ENCODE measurements around the gene GORASP2. TPM values are rescaled to one million over a fixed set of nuclear protein-coding genes. Genes with fewer than 3 reads are reported as not detected.
A peak's percentile ranks its signal among the peaks of the same experiment; 100 is the strongest.
"Not testable (repeated sequence)": the region's sequence is repeated elsewhere in the genome, so short reads cannot be mapped to it uniquely, and the experiment has no call there.

The GORASP2 gene
- 59.3 and 67.8 TPM in 2 replicates for total RNA-seq (2014; rRNA removed; shearing (Covaris generic); ENCODE audit: low replicate concordance)

- DNase-seq (ENCODE audit: low read depth), result peak; percentile 99
- in situ Hi-C loops (cut with HindIII; ENCODE audit: low pct_unique_long_range_greater_than_20kb, low sequenced_read_pairs), result no loop called here
Observed at GRCh38 chr2:170928824-170929685, at the start of gene GORASP2. GORASP2 (plus strand) TSS chr2:170929253; CDS start chr2:170929341, 88 bp downstream.

GRCh38 chr2:170881840-170882239, 47.2 kb upstream of the GORASP2 start:
- in situ Hi-C loops (cut with HindIII; ENCODE audit: low pct_unique_long_range_greater_than_20kb, low sequenced_read_pairs), result no loop called here
- DNase-seq (ENCODE audit: low read depth), result no peak

GRCh38 chr2:170882758-170883157, 46.3 kb upstream of the GORASP2 start:
- in situ Hi-C loops (cut with HindIII; ENCODE audit: low pct_unique_long_range_greater_than_20kb, low sequenced_read_pairs), result no loop called here
- no peak for DNase-seq (ENCODE audit: low read depth)

- peak; percentile 54 for DNase-seq (ENCODE audit: low read depth)
- in situ Hi-C loops (cut with HindIII; ENCODE audit: low pct_unique_long_range_greater_than_20kb, low sequenced_read_pairs), result no loop called here
Observed at GRCh38 chr2:170883683-170884082, 45.4 kb upstream of the GORASP2 start.

- DNase-seq (ENCODE audit: low read depth), result peak; percentile 11
- in situ Hi-C loops (cut with HindIII; ENCODE audit: low pct_unique_long_range_greater_than_20kb, low sequenced_read_pairs), result no loop called here
Observed at GRCh38 chr2:170885130-170885791, 43.8 kb upstream of the GORASP2 start.

- in situ Hi-C loops (cut with HindIII; ENCODE audit: low pct_unique_long_range_greater_than_20kb, low sequenced_read_pairs), result no loop called here
- peak; percentile 62 for DNase-seq (ENCODE audit: low read depth)
Observed at GRCh38 chr2:170886386-170886785, 42.7 kb upstream of the GORASP2 start.

GRCh38 chr2:170887496-170887895, 41.6 kb upstream of the GORASP2 start:
- in situ Hi-C loops (cut with HindIII; ENCODE audit: low pct_unique_long_range_greater_than_20kb, low sequenced_read_pairs), result no loop called here
- DNase-seq (ENCODE audit: low read depth), result peak; percentile 6

GRCh38 chr2:170887896-170888295, 41.2 kb upstream of the GORASP2 start:
- in situ Hi-C loops (cut with HindIII; ENCODE audit: low pct_unique_long_range_greater_than_20kb, low sequenced_read_pairs), result no loop called here
- peak; percentile 22 for DNase-seq (ENCODE audit: low read depth)

GRCh38 chr2:170891893-170892292, 37.2 kb upstream of the GORASP2 start:
- in situ Hi-C loops (cut with HindIII; ENCODE audit: low pct_unique_long_range_greater_than_20kb, low sequenced_read_pairs), result no loop called here
- no peak for DNase-seq (ENCODE audit: low read depth)

- in situ Hi-C loops (cut with HindIII; ENCODE audit: low pct_unique_long_range_greater_than_20kb, low sequenced_read_pairs), result no loop called here
- DNase-seq (ENCODE audit: low read depth), result no peak
Observed at GRCh38 chr2:170892391-170892951, 36.6 kb upstream of the GORASP2 start.

- no peak for DNase-seq (ENCODE audit: low read depth)
- in situ Hi-C loops (cut with HindIII; ENCODE audit: low pct_unique_long_range_greater_than_20kb, low sequenced_read_pairs), result no loop called here
Observed at GRCh38 chr2:170895023-170895757, 33.9 kb upstream of the GORASP2 start.

GRCh38 chr2:170896622-170897021, 32.4 kb upstream of the GORASP2 start:
- no peak for DNase-seq (ENCODE audit: low read depth)
- in situ Hi-C loops (cut with HindIII; ENCODE audit: low pct_unique_long_range_greater_than_20kb, low sequenced_read_pairs), result no loop called here

- DNase-seq (ENCODE audit: low read depth), result no peak
- in situ Hi-C loops (cut with HindIII; ENCODE audit: low pct_unique_long_range_greater_than_20kb, low sequenced_read_pairs), result no loop called here
Observed at GRCh38 chr2:170897108-170897507, 31.9 kb upstream of the GORASP2 start.

GRCh38 chr2:170905864-170906263, 23.2 kb upstream of the GORASP2 start:
- in situ Hi-C loops (cut with HindIII; ENCODE audit: low pct_unique_long_range_greater_than_20kb, low sequenced_read_pairs), result no loop called here
- no peak for DNase-seq (ENCODE audit: low read depth)

GRCh38 chr2:170911314-170911889, 17.7 kb upstream of the GORASP2 start:
- DNase-seq (ENCODE audit: low read depth), result no peak
- in situ Hi-C loops (cut with HindIII; ENCODE audit: low pct_unique_long_range_greater_than_20kb, low sequenced_read_pairs), result no loop called here

GRCh38 chr2:170914994-170915666, 13.9 kb upstream of the GORASP2 start:
- DNase-seq (ENCODE audit: low read depth); in situ Hi-C loops (cut with HindIII; ENCODE audit: low pct_unique_long_range_greater_than_20kb, low sequenced_read_pairs): not testable (repeated sequence)

GRCh38 chr2:170917219-170917913, 11.7 kb upstream of the GORASP2 start:
- in situ Hi-C loops (cut with HindIII; ENCODE audit: low pct_unique_long_range_greater_than_20kb, low sequenced_read_pairs), result no loop called here

More at GRCh38 chr2:170917219-170917913, 11.7 kb upstream of the GORASP2 start:
- no peak for DNase-seq (ENCODE audit: low read depth)

Measured in Caki2 (cell line).